Transverse colon (tissue), 4 donors: ENCODE data around the gene GABRA5. TPM values are rescaled to one million over a fixed set of nuclear protein-coding genes. Genes with fewer than 3 reads are reported as not detected.

Source experiments
- DNase-seq: peaks from one replicate; pipeline ENCODE4 v3.0.0-alpha.2; 2019
- H3K27ac ChIP-seq, 4 donors: fragments of 200-600 bp; sonication (generic); 2 replicates each; pipeline ENCODE4 v1.5.1; 2016 to 2018; ENCODE audit warnings: inconsistent platforms in 4 of 4
- H3K27me3 ChIP-seq: fragments of 200-600 bp; sonication (generic); 2 replicates; pipeline ENCODE4 v1.5.1; 2017; ENCODE audit warnings: inconsistent platforms
- H3K36me3 ChIP-seq, 4 donors: fragments of 200-600 bp; sonication (generic); 2 replicates each; pipeline ENCODE4 v1.5.1; 2017 to 2019; ENCODE audit warnings: inconsistent platforms in 4 of 4
- H3K4me1 ChIP-seq, 4 donors: fragments of 200-600 bp; sonication (generic); 2 replicates each; pipeline ENCODE4 v1.5.1; 2017 to 2020; ENCODE audit warnings: inconsistent platforms in 4 of 4
- H3K4me3 ChIP-seq, 4 donors: fragments of 200-600 bp; sonication (generic); 1 replicate in 1 of 4; 2 replicates in 3 of 4; pipeline versions ENCODE4 v1.5.1 to v1.6.1; 2017 to 2019; ENCODE audit warnings: inconsistent platforms in 4 of 4
- H3K9me3 ChIP-seq, 2 donors: fragments of 200-600 bp; sonication (generic); 2 replicates each; pipeline ENCODE4 v1.5.1; 2017 to 2019; ENCODE audit warnings: inconsistent platforms in 2 of 2
- CTCF ChIP-seq, 5 experiments: fragments of 200-600 bp in 3 of 5; fragments of 450-650 bp in 2 of 5; sonication (generic) in 3 of 5; IDR thresholded peaks; 1 replicate in 2 of 5; 2 replicates in 3 of 5; pipeline ENCODE4 v1.5.1; 2016 to 2017; ENCODE audit warnings: antibody characterized with exemption in 5 of 5, inconsistent platforms in 3 of 5, mild to moderate bottlenecking in 2 of 5, moderate library complexity in 1 of 5
- EP300 ChIP-seq: sonication (generic); formaldehyde crosslinking; IDR thresholded peaks from one replicate; pipeline ENCODE4 v1.6.1; 2017; ENCODE audit warnings: antibody characterized with exemption, low read depth
- POLR2A ChIP-seq: fragments of 450-650 bp; IDR thresholded peaks from one replicate; pipeline ENCODE4 v1.6.1; 2016; ENCODE audit warnings: antibody characterized with exemption, mild to moderate bottlenecking, moderate library complexity
- POLR2AphosphoS5 ChIP-seq, 3 donors: sonication (generic); formaldehyde crosslinking; IDR thresholded peaks; one replicate each; pipeline ENCODE4 v1.6.1; 2016; ENCODE audit warnings: antibody characterized with exemption in 3 of 3
- WGBS, 2 donors: methylation state at CpG; one replicate each; pipeline ENCODE4 v1.1.5; 2018; ENCODE audit warnings: low coverage in 1 of 2; 5-methylcytosine and 5-hydroxymethylcytosine counted together
- in situ Hi-C, 4 donors: fragments of 200-750 bp; cut with MboI; loops; one replicate each; pipeline versions ENCODE4 v1.15.0 to v1.15.1; 2017; ENCODE audit warnings: low sequenced_read_pairs in 3 of 4, low pct_ligation_motif_present in 1 of 4, low pct_unique_long_range_greater_than_20kb in 1 of 4
- intact Hi-C: fragments of 100-400 bp; cut with DNase I; formaldehyde crosslinking; loops from one replicate; pipeline ENCODE4 v1.15.1; 2023; ENCODE audit warnings: low total_unique reads
- total RNA-seq, 4 donors: library from RNA; depleted of rRNA; stranded (reverse); fragments of >200 nt; gene quantifications; one replicate each; pipeline ENCODE4 v1.1.0, GENCODE V29; 2016

GABRA5 gene
- total RNA-seq, 4 donors from 2014 or later, result not detected

GRCh38 chr15:26891448-26892181 is 24.8 kb downstream of the GABRA5 start:
- H3K9me3 ChIP-seq, result no peaks in the 10 kb centered on the region
- DNase-seq, result no peak
- peak overlapping the region in 1 of 4 donors; percentile 31 for H3K4me3 ChIP-seq
- intact Hi-C loops, result no loop called here
- in situ Hi-C loops, result loop anchor here in 2 of 4 donors (25.0 kb wide), 1 partner anchor 471 kb away; no protein-coding TSS in a partner anchor
- no peak overlapping the region for H3K27ac ChIP-seq
- peaks cover 0 to 5% (median 0%) of the 10 kb centered on the region in 4 donors for H3K4me1 ChIP-seq
- WGBS, 2 donors, result 0 to 27% methylated on average over 2 to 35 of the region's 37 CpGs
- TF ChIP-seq POLR2A, result no peak
- TF ChIP-seq CTCF (IDR thresholded peaks at IDR 0.05), result peak; percentile 15 to 48 (median 34)
- no peaks in the 10 kb centered on the region for H3K36me3 ChIP-seq
- peaks cover 9% of the 10 kb centered on the region for H3K27me3 ChIP-seq

- TF ChIP-seq POLR2A, result no peak
- no peak for TF ChIP-seq CTCF (IDR thresholded peaks at IDR 0.05)
- no peak for TF ChIP-seq EP300
- no peak for TF ChIP-seq POLR2AphosphoS5 (IDR thresholded peaks at IDR 0.05)
- Histone ChIP-seq H3K36me3 (no peaks in the 10 kb centered on the region), H3K9me3 (no peaks in the 10 kb centered on the region), H3K27ac (no peak overlapping the region), H3K4me1 (peaks cover 0 to 5% (median 0%) of the 10 kb centered on the region in 4 donors), H3K27me3 (peaks cover 9% of the 10 kb centered on the region), H3K4me3 (no peak overlapping the region)
- intact Hi-C loops (no loop called here), in situ Hi-C loops (loop anchor here in 2 of 4 donors (25.0 kb wide), 1 partner anchor 470 kb away; no protein-coding TSS in a partner anchor)
- WGBS, 2 donors, result 49 to 73% methylated on average over 3 to 24 of the region's 24 CpGs
- DNase-seq, result no peak
Observed at GRCh38 chr15:26892182-26892518, 25.3 kb downstream of the GABRA5 start.

- Histone ChIP-seq H3K27ac (no peak overlapping the region), H3K36me3 (no peaks in the 10 kb centered on the region), H3K9me3 (no peaks in the 10 kb centered on the region), H3K4me1 (peaks cover 0 to 5% (median 0%) of the 10 kb centered on the region in 4 donors), H3K4me3 (no peak overlapping the region), H3K27me3 (peaks cover 9% of the 10 kb centered on the region)
- DNase-seq, result no peak
- WGBS, 2 donors, result 84 to 90% methylated on average over 4 to 14 of the region's 14 CpGs
- intact Hi-C loops (no loop called here), in situ Hi-C loops (loop anchor here in 2 of 4 donors (25.0 kb wide), 1 partner anchor 470 kb away; no protein-coding TSS in a partner anchor)
- TF ChIP-seq POLR2AphosphoS5 (IDR thresholded peaks at IDR 0.05) (no peak), EP300 (no peak), CTCF (IDR thresholded peaks at IDR 0.05) (no peak), POLR2A (no peak)
Observed at GRCh38 chr15:26892678-26893077, 25.8 kb downstream of the GABRA5 start.

- Histone ChIP-seq H3K4me1 (peaks cover 0 to 5% (median 0%) of the 10 kb centered on the region in 4 donors), H3K4me3 (no peak overlapping the region), H3K27ac (no peak overlapping the region), H3K36me3 (no peaks in the 10 kb centered on the region), H3K27me3 (peaks cover 9% of the 10 kb centered on the region), H3K9me3 (no peaks in the 10 kb centered on the region)
- in situ Hi-C loops (loop anchor here in 2 of 4 donors (25.0 kb wide), 1 partner anchor 469 kb away; no protein-coding TSS in a partner anchor), intact Hi-C loops (no loop called here)
- 90% methylated on average over 35 of the region's 35 CpGs; no CpG with 5 or more reads in 1 of the 2 donors for WGBS, 2 donors
- no peak for DNase-seq
- no peak for TF ChIP-seq POLR2A
- TF ChIP-seq CTCF (IDR thresholded peaks at IDR 0.05), result no peak
- TF ChIP-seq EP300, result no peak
- TF ChIP-seq POLR2AphosphoS5 (IDR thresholded peaks at IDR 0.05), result no peak
Observed at GRCh38 chr15:26893351-26894065, 26.6 kb downstream of the GABRA5 start.
